Measurements from ENCODE around the gene RUNX2.

Gene RUNX2

DNA sequence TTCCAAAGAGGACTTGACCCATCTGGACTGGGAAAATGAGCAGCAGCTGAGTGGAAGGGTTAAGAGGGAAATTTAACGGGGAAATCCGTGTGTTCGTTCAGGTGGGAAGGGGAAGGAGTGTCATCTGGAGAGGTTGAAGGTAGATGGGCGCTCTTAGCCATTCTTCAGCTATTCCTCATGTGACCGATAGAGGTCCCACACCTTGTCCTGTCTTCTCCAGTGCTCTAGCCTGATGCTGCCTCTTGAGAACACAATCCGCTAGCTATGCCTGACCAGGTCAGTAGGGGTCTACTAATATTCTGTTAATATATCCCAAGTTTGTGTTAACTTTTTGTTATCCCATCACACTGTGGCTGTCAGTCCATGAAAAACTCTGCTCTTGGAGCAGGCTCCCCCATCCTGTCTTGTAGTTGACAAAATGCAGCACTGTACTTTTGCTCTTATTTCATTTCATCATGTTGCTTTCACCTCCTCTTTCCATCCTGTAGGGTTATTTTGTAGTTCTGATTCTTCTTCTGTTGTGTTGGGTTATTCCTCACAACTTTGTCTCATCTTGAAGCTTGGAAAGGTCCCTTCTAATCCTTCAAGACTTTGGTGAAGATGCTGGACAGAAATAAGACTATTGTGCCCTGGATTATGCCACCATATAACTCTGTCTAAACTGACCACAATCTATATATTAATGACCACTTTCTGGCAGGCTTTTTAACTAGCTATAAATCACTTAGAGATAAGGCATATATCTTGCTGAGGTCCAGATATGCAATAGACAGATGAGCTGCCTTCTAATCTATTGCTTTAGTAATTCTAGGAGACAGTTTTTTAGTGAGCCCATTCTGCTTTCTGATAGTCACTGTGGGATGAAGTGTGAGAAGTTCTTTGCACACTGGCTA lies 173.0 kb downstream of the RUNX2 start:
- Mint-ChIP-seq H3K9me3 (peaks cover 4% of the 10 kb centered on the region), H3K36me3 (ENCODE audit: low read depth) (peaks cover 60% of the 10 kb centered on the region), H3K27me3 (no peaks in the 10 kb centered on the region), H3K4me3 (no peak overlapping the region), H3K27ac (no peak overlapping the region), H3K4me1 (ENCODE audit: low read depth) (peaks cover 27% of the 10 kb centered on the region)

DNA sequence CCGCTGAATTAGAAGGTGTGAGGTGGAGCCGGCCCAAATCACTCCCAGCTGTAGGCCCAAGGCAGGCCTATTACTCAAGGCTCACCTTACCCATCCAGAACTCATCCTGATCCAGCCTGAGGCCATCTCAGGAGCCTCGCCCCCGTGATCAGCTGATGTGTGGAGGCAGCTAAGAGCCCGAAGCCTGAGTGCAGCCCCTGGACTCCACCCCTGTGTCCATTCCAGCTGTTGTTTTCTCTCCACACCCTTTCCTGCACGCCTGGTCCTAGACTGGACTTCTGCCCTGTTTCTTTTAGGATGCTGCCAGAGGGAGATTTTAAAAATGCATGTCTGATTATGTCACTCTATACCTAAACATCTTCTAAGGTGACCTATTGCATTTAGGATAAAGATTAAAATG lies 174.3 kb downstream of the RUNX2 start:
- no peaks in the 10 kb centered on the region for H3K27me3 Mint-ChIP-seq
- peaks cover 18% of the 10 kb centered on the region for H3K4me1 Mint-ChIP-seq (ENCODE audit: low read depth)
- peaks cover 55% of the 10 kb centered on the region for H3K36me3 Mint-ChIP-seq (ENCODE audit: low read depth)
- peaks cover 3% of the 10 kb centered on the region for H3K9me3 Mint-ChIP-seq
- no peak overlapping the region for H3K27ac Mint-ChIP-seq
- H3K4me3 Mint-ChIP-seq: no peak overlapping the region

DNA sequence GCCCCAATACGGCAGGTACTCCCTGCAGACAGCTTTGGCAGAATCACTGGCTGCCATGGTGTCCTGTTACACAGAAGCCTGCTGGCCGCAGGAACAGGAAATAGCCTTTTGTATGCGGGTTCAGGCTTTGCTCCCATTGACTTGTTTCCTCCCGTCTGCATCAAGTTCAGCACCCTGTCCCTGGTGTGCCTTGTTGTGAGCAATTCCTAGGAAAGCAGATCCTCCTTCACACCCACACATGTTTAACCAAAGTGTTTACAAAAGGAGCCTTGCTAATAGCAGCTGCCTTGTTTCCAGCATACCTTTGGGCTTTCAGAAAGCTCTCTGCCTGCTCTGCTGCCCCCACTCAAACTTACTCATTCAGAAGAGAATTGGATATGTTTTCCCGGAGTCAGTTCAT lies 176.8 kb downstream of the RUNX2 start:
- H3K36me3 Mint-ChIP-seq (ENCODE audit: low read depth): peaks cover 48% of the 10 kb centered on the region
- H3K4me1 Mint-ChIP-seq (ENCODE audit: low read depth): peaks cover 15% of the 10 kb centered on the region
- H3K27ac Mint-ChIP-seq: no peak overlapping the region
- H3K4me3 Mint-ChIP-seq: no peak overlapping the region
- no peaks in the 10 kb centered on the region for H3K27me3 Mint-ChIP-seq
- H3K9me3 Mint-ChIP-seq: no peaks in the 10 kb centered on the region

DNA sequence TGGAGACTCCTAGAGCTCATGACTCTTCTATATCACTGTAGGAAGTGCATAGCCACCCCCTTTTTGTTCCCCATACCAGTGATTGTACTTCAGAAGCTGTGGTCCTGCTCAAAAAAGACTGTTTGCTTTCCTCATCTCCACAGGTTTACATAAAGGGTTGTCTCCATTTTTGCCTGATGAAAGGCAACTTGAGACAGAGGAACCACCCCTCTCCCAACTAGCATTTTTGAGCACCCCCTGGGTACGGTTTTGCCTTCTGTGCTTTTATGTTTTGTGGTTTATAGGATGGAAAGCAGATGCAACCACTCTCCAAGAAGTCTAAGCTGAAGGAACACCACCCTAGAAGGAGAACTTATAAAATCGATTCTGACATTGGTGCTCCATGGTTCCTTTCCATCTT lies 177.3 kb downstream of the RUNX2 start:
- Mint-ChIP-seq H3K4me3 (no peak overlapping the region), H3K27me3 (no peaks in the 10 kb centered on the region), H3K4me1 (ENCODE audit: low read depth) (peaks cover 15% of the 10 kb centered on the region), H3K27ac (no peak overlapping the region), H3K36me3 (ENCODE audit: low read depth) (peaks cover 45% of the 10 kb centered on the region), H3K9me3 (no peaks in the 10 kb centered on the region)

DNA sequence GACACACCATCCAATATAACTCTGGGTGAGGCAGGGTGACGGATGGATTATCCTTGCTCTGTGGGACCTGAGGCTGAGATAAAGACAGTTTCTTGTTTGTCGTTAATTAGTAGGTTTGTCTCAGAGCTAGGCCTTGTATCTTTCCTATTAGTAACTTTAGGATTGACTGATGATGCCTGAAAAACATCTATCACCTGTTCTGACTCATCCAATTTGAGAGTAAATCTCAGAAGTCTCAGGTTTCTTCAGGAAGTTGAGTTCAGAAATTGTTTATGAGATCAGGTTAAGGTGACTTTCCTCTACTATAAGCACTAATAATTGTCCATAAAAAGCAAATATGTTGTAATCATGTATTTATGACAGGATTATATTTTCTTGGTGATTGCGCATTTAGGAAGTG lies 179.1 kb downstream of the RUNX2 start:
- H3K9me3 Mint-ChIP-seq: no peaks in the 10 kb centered on the region
- no peak overlapping the region for H3K4me3 Mint-ChIP-seq
- H3K4me1 Mint-ChIP-seq (ENCODE audit: low read depth): peaks cover 15% of the 10 kb centered on the region
- H3K27ac Mint-ChIP-seq: no peak overlapping the region
- H3K27me3 Mint-ChIP-seq: no peaks in the 10 kb centered on the region
- H3K36me3 Mint-ChIP-seq (ENCODE audit: low read depth): peaks cover 50% of the 10 kb centered on the region

DNA sequence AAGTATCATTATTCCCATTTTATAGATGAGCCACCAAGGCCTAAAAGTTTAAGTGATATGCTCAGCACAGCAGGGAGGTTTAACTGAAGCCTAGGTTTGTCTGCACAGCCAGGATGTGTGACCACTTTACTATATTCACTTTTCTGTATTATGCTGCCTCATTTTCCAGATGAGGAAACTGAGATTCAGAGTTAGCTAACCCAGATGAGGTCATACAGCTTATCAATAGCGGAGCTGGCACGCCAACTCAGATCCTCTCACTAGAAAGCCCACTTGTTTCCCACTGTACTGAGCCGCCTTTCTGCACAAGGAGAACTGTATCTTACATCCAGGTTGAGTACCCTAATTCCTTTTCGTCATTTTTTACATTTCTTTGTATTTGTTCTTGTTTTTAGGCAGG lies 181.3 kb downstream of the RUNX2 start:
- H3K27me3 Mint-ChIP-seq: no peaks in the 10 kb centered on the region
- peaks cover 15% of the 10 kb centered on the region for H3K4me1 Mint-ChIP-seq (ENCODE audit: low read depth)
- no peak overlapping the region for H3K4me3 Mint-ChIP-seq
- no peak overlapping the region for H3K27ac Mint-ChIP-seq
- H3K9me3 Mint-ChIP-seq: no peaks in the 10 kb centered on the region
- H3K36me3 Mint-ChIP-seq (ENCODE audit: low read depth): peaks cover 47% of the 10 kb centered on the region

DNA sequence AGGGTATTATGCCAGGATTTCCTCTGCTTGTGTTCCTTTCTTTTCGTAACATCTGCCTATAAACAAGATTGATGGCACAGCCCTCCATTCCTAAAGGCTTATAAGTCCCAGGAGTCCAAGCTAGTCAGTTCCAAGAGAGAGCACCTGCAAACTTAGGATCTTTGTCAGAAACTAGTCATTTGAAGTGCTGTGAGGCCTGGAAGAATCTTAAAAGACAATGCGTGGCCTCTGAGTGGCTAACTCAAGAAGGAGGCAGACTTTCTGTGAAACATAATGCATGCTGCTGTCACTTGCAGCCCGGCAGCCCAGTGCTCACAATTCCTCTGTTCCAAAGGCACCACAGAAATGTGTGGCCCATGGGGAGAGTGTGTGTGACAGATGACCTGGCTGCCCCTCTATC lies 184.6 kb downstream of the RUNX2 start:
- H3K27me3 Mint-ChIP-seq: no peaks in the 10 kb centered on the region
- H3K27ac Mint-ChIP-seq: peak overlapping the region; percentile 28
- H3K36me3 Mint-ChIP-seq (ENCODE audit: low read depth): peaks cover 36% of the 10 kb centered on the region
- H3K4me1 Mint-ChIP-seq (ENCODE audit: low read depth): no peaks in the 10 kb centered on the region
- no peak overlapping the region for H3K4me3 Mint-ChIP-seq
- no peaks in the 10 kb centered on the region for H3K9me3 Mint-ChIP-seq

DNA sequence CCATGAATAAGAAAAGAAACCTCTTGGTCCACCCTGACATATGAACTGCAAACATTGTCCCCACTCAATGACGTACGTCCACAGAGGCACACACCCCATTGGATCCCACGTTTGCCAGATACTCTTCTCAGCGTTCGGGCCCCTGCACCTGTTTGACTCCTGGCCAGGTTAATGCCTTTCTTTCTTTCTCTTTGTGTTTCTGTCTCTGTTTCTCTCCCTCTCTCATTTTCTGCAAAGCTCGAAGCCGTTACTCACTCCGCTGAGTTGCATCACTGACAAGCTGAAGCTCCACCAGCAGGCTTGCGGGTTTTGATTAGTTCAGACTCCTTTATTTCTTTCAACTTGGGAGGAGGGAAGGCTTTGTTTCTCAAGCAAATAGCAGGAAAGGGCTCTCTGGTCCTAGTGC lies 185.1 kb downstream of the RUNX2 start:
- peaks cover 36% of the 10 kb centered on the region for H3K36me3 Mint-ChIP-seq (ENCODE audit: low read depth)

DNA sequence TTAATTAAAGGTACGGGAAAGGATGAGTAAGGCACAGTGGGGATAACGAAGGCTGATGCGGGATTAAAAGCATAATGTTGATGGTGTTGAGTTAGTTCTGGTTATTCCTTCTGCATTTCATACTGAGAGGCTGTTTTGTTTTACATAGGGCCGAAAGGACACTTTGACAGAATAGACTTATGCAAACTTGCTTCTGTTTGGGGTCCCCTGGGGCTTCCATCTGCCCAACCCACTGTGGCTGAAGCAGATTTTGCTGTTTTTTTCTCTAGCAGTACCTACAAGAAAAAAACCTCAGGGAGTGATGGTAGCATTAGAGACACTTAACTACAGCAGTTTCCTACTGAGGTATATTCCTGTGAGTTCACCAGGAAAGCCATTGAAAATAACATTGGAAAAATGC lies 185.7 kb downstream of the RUNX2 start:
- no peak overlapping the region for H3K4me3 Mint-ChIP-seq
- no peak overlapping the region for H3K27ac Mint-ChIP-seq
- H3K4me1 Mint-ChIP-seq (ENCODE audit: low read depth): no peaks in the 10 kb centered on the region
- no peaks in the 10 kb centered on the region for H3K9me3 Mint-ChIP-seq
- H3K27me3 Mint-ChIP-seq: no peaks in the 10 kb centered on the region
- H3K36me3 Mint-ChIP-seq (ENCODE audit: low read depth): peaks cover 33% of the 10 kb centered on the region

More for the DNA sequence above, 185.1 kb downstream of the RUNX2 start:
- Mint-ChIP-seq H3K4me3 (no peak overlapping the region), H3K27me3 (no peaks in the 10 kb centered on the region), H3K4me1 (ENCODE audit: low read depth) (no peaks in the 10 kb centered on the region), H3K9me3 (no peaks in the 10 kb centered on the region), H3K27ac (peak overlapping the region; percentile 28)

DNA sequence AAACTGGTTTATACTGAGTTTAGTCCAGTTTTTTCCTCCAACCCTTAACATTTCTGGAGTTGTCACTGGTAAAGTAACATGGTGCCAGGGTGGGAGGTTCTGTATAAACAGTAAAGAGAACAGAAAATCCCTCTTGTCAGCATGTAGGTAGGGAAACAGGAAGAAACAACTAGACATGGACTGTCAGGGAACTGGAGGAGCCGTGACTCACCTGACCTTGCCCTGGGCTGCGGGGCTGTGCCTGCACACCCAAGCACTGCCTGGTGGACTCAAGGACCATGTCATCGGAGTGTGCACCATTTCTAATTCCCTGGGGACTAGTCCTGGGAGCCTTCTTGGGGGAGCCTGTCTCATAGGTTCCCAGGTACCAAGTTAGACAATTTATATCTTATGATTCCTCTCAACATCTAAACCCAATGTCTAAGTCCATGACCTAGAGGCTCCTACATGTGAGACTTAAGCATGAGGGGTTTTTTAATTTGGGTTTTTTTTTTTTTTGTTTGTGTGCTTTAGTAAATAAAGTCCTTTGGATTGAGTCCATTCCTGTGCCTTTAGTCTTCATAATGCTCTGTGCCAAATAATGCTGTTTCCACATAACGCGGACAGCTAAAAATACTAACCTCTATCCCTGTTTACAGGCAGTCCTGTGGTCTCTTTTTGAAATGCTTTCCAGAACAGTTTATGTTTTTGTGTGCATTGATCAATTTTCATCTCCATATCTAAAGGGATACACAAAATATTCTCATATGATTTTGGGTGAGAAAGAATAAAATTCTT lies 186.5 kb downstream of the RUNX2 start:
- Mint-ChIP-seq H3K4me3 (no peak overlapping the region), H3K4me1 (ENCODE audit: low read depth) (no peaks in the 10 kb centered on the region), H3K27me3 (no peaks in the 10 kb centered on the region), H3K9me3 (no peaks in the 10 kb centered on the region), H3K36me3 (ENCODE audit: low read depth) (peaks cover 33% of the 10 kb centered on the region), H3K27ac (no peak overlapping the region)

DNA sequence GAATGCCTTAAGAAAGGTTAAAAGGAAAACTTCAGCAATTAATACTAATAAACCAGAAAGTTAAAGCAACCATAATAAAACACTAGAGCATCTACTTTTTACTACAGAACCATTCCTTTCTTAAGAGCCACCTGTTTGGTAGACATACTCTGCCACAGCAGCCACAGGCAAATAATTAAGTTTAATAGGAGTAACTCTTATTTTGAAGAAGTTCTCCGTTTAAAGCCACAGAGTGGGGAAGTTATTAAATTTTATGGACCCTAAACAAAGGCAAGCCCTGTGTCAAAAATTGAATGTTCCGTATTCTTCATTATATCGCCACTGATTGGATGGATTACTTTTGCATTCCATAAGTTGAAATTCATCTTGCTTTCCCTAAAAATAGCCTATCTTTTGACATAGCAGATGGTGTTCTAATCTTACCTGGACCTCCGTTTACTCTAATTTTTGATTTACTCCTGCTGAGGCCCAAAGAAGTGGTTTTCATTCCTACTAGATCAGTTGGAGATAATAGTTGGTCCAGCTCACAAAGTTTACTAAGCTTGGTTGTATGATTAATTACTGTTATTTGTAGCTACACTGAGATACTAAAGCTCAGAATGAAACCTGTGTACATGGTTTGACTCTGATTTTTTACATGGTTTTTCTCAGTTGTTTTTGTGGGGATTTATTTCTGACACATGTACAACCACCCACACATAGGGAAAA lies 190.0 kb downstream of the RUNX2 start:
- Mint-ChIP-seq H3K9me3 (no peaks in the 10 kb centered on the region), H3K4me3 (no peak overlapping the region), H3K27ac (no peak overlapping the region), H3K27me3 (no peaks in the 10 kb centered on the region), H3K4me1 (ENCODE audit: low read depth) (peaks cover 6% of the 10 kb centered on the region), H3K36me3 (ENCODE audit: low read depth) (peaks cover 29% of the 10 kb centered on the region)

DNA sequence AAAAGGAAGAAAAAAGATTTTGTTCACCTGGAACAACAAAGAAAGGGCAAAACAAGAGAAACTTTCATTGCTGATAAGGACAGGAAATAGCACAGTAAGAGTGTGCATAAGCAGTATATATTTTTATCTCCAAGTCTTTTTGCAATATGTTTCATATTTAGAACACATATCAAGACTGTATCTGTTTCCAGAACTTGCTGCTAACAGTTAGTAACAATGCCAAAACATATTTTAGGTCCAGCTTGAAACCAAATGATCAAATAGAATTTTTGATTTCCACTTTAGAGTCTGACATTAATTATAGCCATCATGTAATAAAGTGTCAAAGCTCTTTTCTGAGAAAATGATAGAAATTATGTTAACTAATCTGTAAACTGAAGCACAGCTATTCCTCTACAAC lies 193.1 kb downstream of the RUNX2 start:
- Mint-ChIP-seq H3K27me3 (no peaks in the 10 kb centered on the region), H3K4me3 (no peak overlapping the region), H3K4me1 (ENCODE audit: low read depth) (peaks cover 9% of the 10 kb centered on the region), H3K27ac (no peak overlapping the region), H3K36me3 (ENCODE audit: low read depth) (peaks cover 26% of the 10 kb centered on the region), H3K9me3 (no peaks in the 10 kb centered on the region)

DNA sequence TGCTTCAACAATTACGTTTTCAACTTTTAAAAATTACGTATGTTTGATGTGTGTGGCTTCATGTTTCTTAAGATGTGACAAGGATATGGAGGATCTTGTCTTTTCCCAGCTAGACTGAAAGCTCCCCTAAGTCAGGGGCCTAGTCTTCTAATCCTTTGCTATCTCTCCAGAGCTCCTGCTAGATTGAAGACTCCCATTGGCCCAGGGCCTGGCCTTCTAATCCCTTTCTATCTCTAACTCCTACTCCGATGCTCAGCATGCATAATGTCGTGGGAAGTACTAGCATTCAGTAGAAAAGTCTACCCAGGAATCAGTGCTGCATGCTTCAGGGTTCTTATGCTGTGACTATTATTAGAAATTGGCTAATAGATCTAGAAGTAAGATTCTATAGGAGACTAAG lies 194.4 kb downstream of the RUNX2 start:
- no peak overlapping the region for H3K4me3 Mint-ChIP-seq

DNA sequence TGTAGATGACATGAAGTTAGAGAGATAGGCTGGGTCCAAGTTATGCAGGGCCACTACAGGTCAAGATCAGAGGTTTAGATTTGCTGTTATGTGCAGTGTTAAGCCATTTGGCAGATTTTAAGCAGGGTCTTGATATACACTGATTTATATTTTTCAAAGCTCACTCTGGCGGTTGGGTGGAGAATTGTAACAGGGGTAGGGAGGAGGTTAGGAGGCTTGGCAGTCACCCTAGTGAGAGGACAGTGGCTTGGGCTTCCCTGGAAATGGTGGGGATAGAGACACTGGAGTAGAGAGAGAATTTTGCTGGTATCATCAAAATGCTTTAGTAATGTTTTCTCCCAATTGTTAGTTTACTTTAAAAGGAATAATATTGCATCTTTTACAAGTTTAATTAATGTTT lies 199.1 kb downstream of the RUNX2 start:
- H3K9me3 Mint-ChIP-seq: no peaks in the 10 kb centered on the region
- H3K36me3 Mint-ChIP-seq (ENCODE audit: low read depth): peaks cover 41% of the 10 kb centered on the region

More for the DNA sequence above, 194.4 kb downstream of the RUNX2 start:
- no peak overlapping the region for H3K27ac Mint-ChIP-seq
- H3K9me3 Mint-ChIP-seq: no peaks in the 10 kb centered on the region
- peaks cover 32% of the 10 kb centered on the region for H3K36me3 Mint-ChIP-seq (ENCODE audit: low read depth)
- peaks cover 9% of the 10 kb centered on the region for H3K4me1 Mint-ChIP-seq (ENCODE audit: low read depth)
- no peaks in the 10 kb centered on the region for H3K27me3 Mint-ChIP-seq

More for the DNA sequence above, 199.1 kb downstream of the RUNX2 start:
- H3K4me1 Mint-ChIP-seq (ENCODE audit: low read depth): peaks cover 8% of the 10 kb centered on the region
- no peak overlapping the region for H3K4me3 Mint-ChIP-seq
- H3K27me3 Mint-ChIP-seq: no peaks in the 10 kb centered on the region
- peak overlapping the region; percentile 17 for H3K27ac Mint-ChIP-seq
